HepG2 (cell line): ENCODE results near the gene PTPRF. TPM values are rescaled to one million over a fixed set of nuclear protein-coding genes. Genes with fewer than 3 reads are reported as not detected.

Experiments
- AGO1 ChIP-seq: fragments of 200-400 bp; formaldehyde crosslinking; IDR thresholded peaks from 2 replicates; pipeline ENCODE4 v1.6.1; 2017; ENCODE audit warnings: mild to moderate bottlenecking, low read depth, low read length, moderate library complexity; ENCODE audit not compliant: poor library complexity, severe bottlenecking
- AGO2 ChIP-seq: fragments of 200-400 bp; formaldehyde crosslinking; optimal IDR thresholded peaks from 2 replicates; pipeline ENCODE3; 2017; ENCODE audit warnings: mild to moderate bottlenecking, low read depth, low read length, moderate library complexity
- ARID2 ChIP-seq: sonication (generic); formaldehyde crosslinking; IDR thresholded peaks from 2 replicates; pipeline ENCODE4 v1.8.1; 2022; ENCODE audit warnings: mild to moderate bottlenecking, missing genetic modification reagents, borderline replicate concordance
- ARID4A ChIP-seq: sonication (generic); formaldehyde crosslinking; IDR thresholded peaks from 2 replicates; pipeline ENCODE4 v1.5.0; 2020; ENCODE audit warnings: mild to moderate bottlenecking, missing genetic modification reagents, borderline replicate concordance
- ATF4 ChIP-seq, 2 experiments: fragments of 450-650 bp in 1 of 2; sonication (generic) in 1 of 2; formaldehyde crosslinking; IDR thresholded peaks; 2 replicates each; pipeline versions ENCODE4 v1.5.0 to v1.8.0; 2020 to 2022; ENCODE audit warnings: mild to moderate bottlenecking in 1 of 2, missing genetic modification reagents in 1 of 2
- HOXA3 ChIP-seq: sonication (generic); formaldehyde crosslinking; IDR thresholded peaks from 2 replicates; pipeline ENCODE4 v1.5.0; 2020; ENCODE audit warnings: missing genetic modification reagents
- MAFF ChIP-seq: IDR thresholded peaks from 2 replicates; pipeline ENCODE4 v1.6.1; 2011; ENCODE audit warnings: low read depth, low read length, improper control_type of control experiment
- MATR3 ChIP-seq: sonication (generic); formaldehyde crosslinking; IDR thresholded peaks from 2 replicates; pipeline ENCODE4 v1.4.0; 2020; ENCODE audit warnings: missing genetic modification reagents
- MTA3 ChIP-seq: sonication (generic); formaldehyde crosslinking; IDR thresholded peaks from 2 replicates; pipeline ENCODE4 v1.4.0; 2020; ENCODE audit warnings: missing genetic modification reagents
- SIN3A ChIP-seq: IDR thresholded peaks from 2 replicates; pipeline ENCODE4 v1.6.1; 2011; ENCODE audit warnings: low read depth, mild to moderate bottlenecking, control low read depth, low read length, borderline replicate concordance
- SRSF1 ChIP-seq: fragments of 200-400 bp; formaldehyde crosslinking; optimal IDR thresholded peaks from 2 replicates; pipeline ENCODE3; 2017; ENCODE audit warnings: mild to moderate bottlenecking, low read depth, low read length, moderate library complexity
- TCF12 ChIP-seq, 2 experiments: fragments of 450-650 bp in 1 of 2; sonication (generic) in 1 of 2; formaldehyde crosslinking in 1 of 2; IDR thresholded peaks; 2 replicates each; pipeline versions ENCODE4 v1.6.1 to v1.8.0; 2017 to 2022; ENCODE audit warnings: antibody characterized with exemption in 1 of 2, mild to moderate bottlenecking in 1 of 2, missing genetic modification reagents in 1 of 2, moderate library complexity in 1 of 2
- TEAD3 ChIP-seq: optimal IDR thresholded peaks from 2 replicates; pipeline ENCODE3; 2016; ENCODE audit warnings: borderline replicate concordance
- ZNF30 ChIP-seq: sonication (generic); formaldehyde crosslinking; IDR thresholded peaks from 2 replicates; pipeline ENCODE4 v1.5.0; 2020; ENCODE audit warnings: mild to moderate bottlenecking, missing genetic modification reagents
- ZNF501 ChIP-seq: sonication (generic); formaldehyde crosslinking; IDR thresholded peaks from 2 replicates; pipeline ENCODE4 v1.5.1; 2020; ENCODE audit warnings: mild to moderate bottlenecking, moderate library complexity, missing genetic modification reagents
- ZNF512 ChIP-seq: sonication (generic); formaldehyde crosslinking; IDR thresholded peaks from 2 replicates; pipeline ENCODE4 v1.4.0; 2020; ENCODE audit warnings: mild to moderate bottlenecking, missing genetic modification reagents
- ZNF687 ChIP-seq: sonication (generic); formaldehyde crosslinking; IDR thresholded peaks from 2 replicates; pipeline ENCODE4 v1.5.1; 2020; ENCODE audit warnings: mild to moderate bottlenecking, missing genetic modification reagents, moderate library complexity
- polyA plus RNA-seq, 8 experiments: library from polyadenylated mRNA; depleted of rRNA in 3 of 8; stranded (reverse) in 7 of 8; unstranded in 1 of 8; fragments of >200 nt; fragmentation: Illumina TruSeq in 4 of 8; extraction: Trizol in 4 of 8; gene quantifications; 2 replicates each; pipeline versions ENCODE4 v1.2.1 to v1.2.3, GENCODE V29; 2011 to 2016; ENCODE audit warnings: low read depth in 4 of 8, missing spikeins in 1 of 8, mixed read lengths in 1 of 8; ENCODE audit not compliant: insufficient read depth in 1 of 8
- total RNA-seq, 5 experiments: library from RNA; depleted of rRNA; stranded (reverse); fragments of >200 nt; fragmentation: Illumina TruSeq; extraction: Trizol; gene quantifications; 2 replicates each; pipeline ENCODE4 v1.2.3, GENCODE V29; 2016; ENCODE audit warnings: low read depth in 1 of 5

Gene PTPRF
- total and polyA plus RNA-seq, 2 of the 13 experiments (the other 11 are each of a cell fraction or from before 2014, with no cell fraction given): 55.9 to 167 TPM

GRCh38 chr1:43531906-43532584 is 1.4 kb downstream of the PTPRF start (continued):
- TF ChIP-seq ATF4 (CRISPR knock-in tag; IDR thresholded peaks at IDR 0.05) (no peak), ZNF512 (0 out of 2 replicates have a peak, but pooled peaks have one; percentile 7), ARID4A (CRISPR knock-in tag) (no peak), ZNF501 (CRISPR knock-in tag) (peak; percentile 63; the same call in 1 of the 2 replicates), TCF12 (IDR thresholded peaks at IDR 0.05) (no peak), TCF12 (CRISPR knock-in tag; IDR thresholded peaks at IDR 0.05) (no peak), AGO1 (no peak), ARID2 (CRISPR knock-in tag) (peak; percentile 25; the same call in 1 of the 2 replicates), MTA3 (CRISPR knock-in tag) (no peak), MATR3 (no peak), SRSF1 (no peak), TEAD3 (CRISPR knock-in tag) (no peak), MAFF (no peak), HOXA3 (CRISPR knock-in tag) (no peak), AGO2 (peak; percentile 46), ZNF30 (CRISPR knock-in tag) (no peak), ZNF687 (CRISPR knock-in tag) (peak; percentile 3; the same call in 1 of the 2 replicates), SIN3A (0 out of 2 replicates have a peak, but pooled peaks have one; percentile 3)
